HepG2 (cell line): ENCODE measurements around the gene STIMATE. TPM values are rescaled to one million over a fixed set of nuclear protein-coding genes. Genes with fewer than 3 reads are reported as not detected.
A peak's percentile ranks its signal among the peaks of the same experiment; 100 is the strongest.

Source experiments
- GPBP1L1 ChIP-seq: sonication (generic); formaldehyde crosslinking; IDR thresholded peaks from 2 replicates; pipeline ENCODE4 v1.5.0; 2020; ENCODE audit warnings: mild to moderate bottlenecking, missing genetic modification reagents
- SOX5 ChIP-seq: IDR thresholded peaks from 2 replicates; pipeline ENCODE4 v1.6.1; 2016; ENCODE audit warnings: borderline replicate concordance
- polyA plus RNA-seq, 8 experiments: library from polyadenylated mRNA; depleted of rRNA in 3 of 8; stranded (reverse) in 7 of 8; unstranded in 1 of 8; fragments of >200 nt; fragmentation: Illumina TruSeq in 4 of 8; extraction: Trizol in 4 of 8; gene quantifications; 2 replicates each; pipeline versions ENCODE4 v1.2.1 to v1.2.3, GENCODE V29; 2011 to 2016; ENCODE audit warnings: low read depth in 4 of 8, missing spikeins in 1 of 8, mixed read lengths in 1 of 8; ENCODE audit not compliant: insufficient read depth in 1 of 8
- total RNA-seq, 5 experiments: library from RNA; depleted of rRNA; stranded (reverse); fragments of >200 nt; fragmentation: Illumina TruSeq; extraction: Trizol; gene quantifications; 2 replicates each; pipeline ENCODE4 v1.2.3, GENCODE V29; 2016; ENCODE audit warnings: low read depth in 1 of 5
- TF ChIP-seq, protein P1 (sequence below): sonication (generic); formaldehyde crosslinking; IDR thresholded peaks from 2 replicates; pipeline ENCODE4 v1.5.1; 2020; ENCODE audit warnings: mild to moderate bottlenecking, missing genetic modification reagents, borderline replicate concordance
- TF ChIP-seq, protein P2 (sequence below): sonication (generic); formaldehyde crosslinking; conservative IDR thresholded peaks from 2 replicates; pipeline ENCODE4 v1.4.0; 2020; ENCODE audit warnings: mild to moderate bottlenecking, missing genetic modification reagents, moderate library complexity

The STIMATE gene
- total and polyA plus RNA-seq, 2 of the 13 experiments (the other 11 are each of a cell fraction or from before 2014, with no cell fraction given) = 5.7 to 11.7 TPM

- no peak for TF ChIP-seq GPBP1L1 (CRISPR knock-in tag)
- peak; percentile 55; the same call in 1 of the 2 replicates for TF ChIP-seq SOX5 (CRISPR knock-in tag)
- TF ChIP-seq, protein P1, sequence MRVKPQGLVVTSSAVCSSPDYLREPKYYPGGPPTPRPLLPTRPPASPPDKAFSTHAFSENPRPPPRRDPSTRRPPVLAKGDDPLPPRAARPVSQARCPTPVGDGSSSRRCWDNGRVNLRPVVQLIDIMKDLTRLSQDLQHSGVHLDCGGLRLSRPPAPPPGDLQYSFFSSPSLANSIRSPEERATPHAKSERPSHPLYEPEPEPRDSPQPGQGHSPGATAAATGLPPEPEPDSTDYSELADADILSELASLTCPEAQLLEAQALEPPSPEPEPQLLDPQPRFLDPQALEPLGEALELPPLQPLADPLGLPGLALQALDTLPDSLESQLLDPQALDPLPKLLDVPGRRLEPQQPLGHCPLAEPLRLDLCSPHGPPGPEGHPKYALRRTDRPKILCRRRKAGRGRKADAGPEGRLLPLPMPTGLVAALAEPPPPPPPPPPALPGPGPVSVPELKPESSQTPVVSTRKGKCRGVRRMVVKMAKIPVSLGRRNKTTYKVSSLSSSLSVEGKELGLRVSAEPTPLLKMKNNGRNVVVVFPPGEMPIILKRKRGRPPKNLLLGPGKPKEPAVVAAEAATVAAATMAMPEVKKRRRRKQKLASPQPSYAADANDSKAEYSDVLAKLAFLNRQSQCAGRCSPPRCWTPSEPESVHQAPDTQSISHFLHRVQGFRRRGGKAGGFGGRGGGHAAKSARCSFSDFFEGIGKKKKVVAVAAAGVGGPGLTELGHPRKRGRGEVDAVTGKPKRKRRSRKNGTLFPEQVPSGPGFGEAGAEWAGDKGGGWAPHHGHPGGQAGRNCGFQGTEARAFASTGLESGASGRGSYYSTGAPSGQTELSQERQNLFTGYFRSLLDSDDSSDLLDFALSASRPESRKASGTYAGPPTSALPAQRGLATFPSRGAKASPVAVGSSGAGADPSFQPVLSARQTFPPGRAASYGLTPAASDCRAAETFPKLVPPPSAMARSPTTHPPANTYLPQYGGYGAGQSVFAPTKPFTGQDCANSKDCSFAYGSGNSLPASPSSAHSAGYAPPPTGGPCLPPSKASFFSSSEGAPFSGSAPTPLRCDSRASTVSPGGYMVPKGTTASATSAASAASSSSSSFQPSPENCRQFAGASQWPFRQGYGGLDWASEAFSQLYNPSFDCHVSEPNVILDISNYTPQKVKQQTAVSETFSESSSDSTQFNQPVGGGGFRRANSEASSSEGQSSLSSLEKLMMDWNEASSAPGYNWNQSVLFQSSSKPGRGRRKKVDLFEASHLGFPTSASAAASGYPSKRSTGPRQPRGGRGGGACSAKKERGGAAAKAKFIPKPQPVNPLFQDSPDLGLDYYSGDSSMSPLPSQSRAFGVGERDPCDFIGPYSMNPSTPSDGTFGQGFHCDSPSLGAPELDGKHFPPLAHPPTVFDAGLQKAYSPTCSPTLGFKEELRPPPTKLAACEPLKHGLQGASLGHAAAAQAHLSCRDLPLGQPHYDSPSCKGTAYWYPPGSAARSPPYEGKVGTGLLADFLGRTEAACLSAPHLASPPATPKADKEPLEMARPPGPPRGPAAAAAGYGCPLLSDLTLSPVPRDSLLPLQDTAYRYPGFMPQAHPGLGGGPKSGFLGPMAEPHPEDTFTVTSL (CRISPR knock-in tag) = 0 out of 2 replicates have a peak, but pooled peaks have one; percentile 33
- TF ChIP-seq, protein P2, sequence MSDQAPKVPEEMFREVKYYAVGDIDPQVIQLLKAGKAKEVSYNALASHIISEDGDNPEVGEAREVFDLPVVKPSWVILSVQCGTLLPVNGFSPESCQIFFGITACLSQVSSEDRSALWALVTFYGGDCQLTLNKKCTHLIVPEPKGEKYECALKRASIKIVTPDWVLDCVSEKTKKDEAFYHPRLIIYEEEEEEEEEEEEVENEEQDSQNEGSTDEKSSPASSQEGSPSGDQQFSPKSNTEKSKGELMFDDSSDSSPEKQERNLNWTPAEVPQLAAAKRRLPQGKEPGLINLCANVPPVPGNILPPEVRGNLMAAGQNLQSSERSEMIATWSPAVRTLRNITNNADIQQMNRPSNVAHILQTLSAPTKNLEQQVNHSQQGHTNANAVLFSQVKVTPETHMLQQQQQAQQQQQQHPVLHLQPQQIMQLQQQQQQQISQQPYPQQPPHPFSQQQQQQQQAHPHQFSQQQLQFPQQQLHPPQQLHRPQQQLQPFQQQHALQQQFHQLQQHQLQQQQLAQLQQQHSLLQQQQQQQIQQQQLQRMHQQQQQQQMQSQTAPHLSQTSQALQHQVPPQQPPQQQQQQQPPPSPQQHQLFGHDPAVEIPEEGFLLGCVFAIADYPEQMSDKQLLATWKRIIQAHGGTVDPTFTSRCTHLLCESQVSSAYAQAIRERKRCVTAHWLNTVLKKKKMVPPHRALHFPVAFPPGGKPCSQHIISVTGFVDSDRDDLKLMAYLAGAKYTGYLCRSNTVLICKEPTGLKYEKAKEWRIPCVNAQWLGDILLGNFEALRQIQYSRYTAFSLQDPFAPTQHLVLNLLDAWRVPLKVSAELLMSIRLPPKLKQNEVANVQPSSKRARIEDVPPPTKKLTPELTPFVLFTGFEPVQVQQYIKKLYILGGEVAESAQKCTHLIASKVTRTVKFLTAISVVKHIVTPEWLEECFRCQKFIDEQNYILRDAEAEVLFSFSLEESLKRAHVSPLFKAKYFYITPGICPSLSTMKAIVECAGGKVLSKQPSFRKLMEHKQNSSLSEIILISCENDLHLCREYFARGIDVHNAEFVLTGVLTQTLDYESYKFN (CRISPR knock-in tag) = peak; percentile 40; the same call in 1 of the 2 replicates
Measured at GRCh38 chr3:52891615-52892081, 5.7 kb downstream of the STIMATE start (continued).
